Body of pancreas (tissue), 4 donors: ENCODE measurements around the gene STK32B.

Experiments used
- CTCF ChIP-seq, 7 experiments: fragments of 450-650 bp in 4 of 7; fragments of 200-600 bp in 3 of 7; sonication (generic) in 3 of 7; IDR thresholded peaks; one replicate each; pipeline ENCODE4 v1.5.1; 2016 to 2019; ENCODE audit warnings: antibody characterized with exemption in 7 of 7
- POLR2A ChIP-seq, 3 donors: fragments of 450-650 bp; IDR thresholded peaks; one replicate each; pipeline ENCODE4 v1.6.1; 2016; ENCODE audit warnings: antibody characterized with exemption in 3 of 3, mild to moderate bottlenecking in 2 of 3

DNA sequence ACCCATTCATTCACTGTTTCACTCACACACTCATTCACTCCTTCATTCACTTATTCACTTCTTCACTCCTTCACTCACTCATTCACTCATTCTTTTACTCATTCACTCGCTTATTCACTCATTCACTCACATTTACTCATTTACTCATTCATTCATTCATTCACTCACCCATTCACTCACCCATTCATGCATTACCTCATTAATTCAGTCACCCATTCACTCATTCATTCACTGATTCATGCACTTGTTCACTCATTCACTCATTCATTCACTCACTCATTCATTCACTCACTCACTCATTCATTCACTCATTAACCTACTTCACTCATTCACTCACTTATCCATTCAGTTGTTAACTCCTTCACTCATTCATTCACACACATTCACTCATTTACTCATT is 70.8 kb downstream of the STK32B start:
- TF ChIP-seq POLR2A (IDR thresholded peaks at IDR 0.05) (no peak), CTCF (IDR thresholded peaks at IDR 0.05) (no peak)
